HL-60 (cell line): Measurements from ENCODE around the gene DNAJB12.

Experiments used
- CTCF ChIP-seq: IDR thresholded peaks from one replicate; pipeline ENCODE4 v1.5.1; 2011; ENCODE audit warnings: low read length, control low read depth, inconsistent platforms; ENCODE audit not compliant: insufficient read depth
- GABPA ChIP-seq: IDR thresholded peaks from 2 replicates; pipeline ENCODE4 v1.6.1; 2012; ENCODE audit warnings: low read depth
- POLR2AphosphoS5 ChIP-seq: IDR thresholded peaks from 2 replicates; pipeline ENCODE4 v1.6.1; 2012; ENCODE audit warnings: low read depth
- REST ChIP-seq: IDR thresholded peaks from 2 replicates; pipeline ENCODE4 v1.6.1; 2012; ENCODE audit warnings: low read depth; ENCODE audit not compliant: insufficient replicate concordance

- TF ChIP-seq CTCF, result no peak
- TF ChIP-seq REST, result no peak
- no peak for TF ChIP-seq POLR2AphosphoS5
- no peak for TF ChIP-seq GABPA
Measured at GRCh38 chr10:72389014-72389413, 34.3 kb upstream of the DNAJB12 start.
